Lower leg skin (tissue), 3 donors: ENCODE measurements around the gene NFRKB.

Source experiments
- POLR2A ChIP-seq, 2 donors: fragments of 450-650 bp; IDR thresholded peaks; one replicate each; pipeline ENCODE4 v1.6.1; 2016 to 2017; ENCODE audit warnings: antibody characterized with exemption in 2 of 2, mild to moderate bottlenecking in 1 of 2, moderate library complexity in 1 of 2
- TF ChIP-seq, protein P1 (sequence below), 3 donors: fragments of 450-650 bp; IDR thresholded peaks; one replicate each; pipeline ENCODE4 v1.5.1; 2016; ENCODE audit warnings: antibody characterized with exemption in 3 of 3, mild to moderate bottlenecking in 3 of 3, moderate library complexity in 2 of 3

DNA sequence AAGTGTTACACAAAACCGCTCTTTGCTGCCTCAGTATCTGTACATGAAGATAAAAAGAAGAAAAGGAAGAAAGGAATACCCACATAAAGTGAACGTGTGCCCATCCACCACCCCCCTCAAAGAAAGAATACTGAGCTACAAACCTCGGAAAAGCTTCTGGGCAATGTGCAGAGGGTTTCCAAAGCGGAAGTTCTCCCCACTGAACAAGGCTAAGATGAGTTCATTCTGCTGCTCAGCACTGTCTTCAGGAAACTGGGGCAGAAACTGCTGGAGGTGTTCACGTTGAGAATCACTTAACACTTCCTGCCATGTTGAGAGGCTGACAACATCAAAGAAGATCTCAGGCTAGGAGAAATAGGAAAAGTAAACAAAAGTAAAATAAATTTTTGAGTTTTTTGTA, 6.9 kb downstream of the NFRKB start:
- TF ChIP-seq, protein P1, sequence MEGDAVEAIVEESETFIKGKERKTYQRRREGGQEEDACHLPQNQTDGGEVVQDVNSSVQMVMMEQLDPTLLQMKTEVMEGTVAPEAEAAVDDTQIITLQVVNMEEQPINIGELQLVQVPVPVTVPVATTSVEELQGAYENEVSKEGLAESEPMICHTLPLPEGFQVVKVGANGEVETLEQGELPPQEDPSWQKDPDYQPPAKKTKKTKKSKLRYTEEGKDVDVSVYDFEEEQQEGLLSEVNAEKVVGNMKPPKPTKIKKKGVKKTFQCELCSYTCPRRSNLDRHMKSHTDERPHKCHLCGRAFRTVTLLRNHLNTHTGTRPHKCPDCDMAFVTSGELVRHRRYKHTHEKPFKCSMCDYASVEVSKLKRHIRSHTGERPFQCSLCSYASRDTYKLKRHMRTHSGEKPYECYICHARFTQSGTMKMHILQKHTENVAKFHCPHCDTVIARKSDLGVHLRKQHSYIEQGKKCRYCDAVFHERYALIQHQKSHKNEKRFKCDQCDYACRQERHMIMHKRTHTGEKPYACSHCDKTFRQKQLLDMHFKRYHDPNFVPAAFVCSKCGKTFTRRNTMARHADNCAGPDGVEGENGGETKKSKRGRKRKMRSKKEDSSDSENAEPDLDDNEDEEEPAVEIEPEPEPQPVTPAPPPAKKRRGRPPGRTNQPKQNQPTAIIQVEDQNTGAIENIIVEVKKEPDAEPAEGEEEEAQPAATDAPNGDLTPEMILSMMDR (IDR thresholded peaks at IDR 0.05): no peak
- TF ChIP-seq POLR2A (IDR thresholded peaks at IDR 0.05): no peak
